ENCODE data around the gene SUB1. TPM values are rescaled to one million over a fixed set of nuclear protein-coding genes. Genes with fewer than 3 reads are reported as not detected.

The SUB1 gene
- total and polyA plus RNA-seq, 8 donors, result 42.0 to 198 (median 119) TPM

- Histone ChIP-seq H3K4me3 (no peak overlapping the region), H3K4me1 (no peaks in the 10 kb centered on the region), H3K9me3 (no peaks in the 10 kb centered on the region), H3K36me3 (no peaks in the 10 kb centered on the region), H3K27ac (peak overlapping the region in 1 of 5 donors; percentile 24), H3K27me3 (no peaks in the 10 kb centered on the region)
- WGBS, 5 donors, result 74 to 82% (median 79%) methylated on average over 7 of the region's 7 CpGs
- no peak for TF ChIP-seq POLR2AphosphoS5 (IDR thresholded peaks at IDR 0.05)
- TF ChIP-seq CTCF (IDR thresholded peaks at IDR 0.05), result no peak
- no peak for TF ChIP-seq POLR2A (IDR thresholded peaks at IDR 0.05)
- TF ChIP-seq EP300 (IDR thresholded peaks at IDR 0.05), result no peak
- intact Hi-C loops (cut with DNase I; ENCODE audit: low total_unique reads), result no loop called here
- DNase-seq, result peak; percentile 17 to 29
These were observed 47.3 kb upstream of the SUB1 start for GRCh38 chr5:32538031-32538547.

GRCh38 chr5:32539981-32540845 lies 45.1 kb upstream of the SUB1 start:
- no peak for DNase-seq
- Histone ChIP-seq H3K4me3 (no peak overlapping the region), H3K27me3 (no peaks in the 10 kb centered on the region), H3K36me3 (no peaks in the 10 kb centered on the region), H3K9me3 (no peaks in the 10 kb centered on the region), H3K4me1 (no peaks in the 10 kb centered on the region), H3K27ac (peak overlapping the region in 1 of 5 donors; percentile 18)
- intact Hi-C loops (cut with DNase I; ENCODE audit: low total_unique reads), result no loop called here
- TF ChIP-seq CTCF (IDR thresholded peaks at IDR 0.05), result no peak
- TF ChIP-seq POLR2A (IDR thresholded peaks at IDR 0.05), result no peak
- TF ChIP-seq EP300 (IDR thresholded peaks at IDR 0.05), result no peak
- no peak for TF ChIP-seq POLR2AphosphoS5 (IDR thresholded peaks at IDR 0.05)
- WGBS, 5 donors, result 83 to 88% (median 86%) methylated on average over 6 of the region's 6 CpGs

GRCh38 chr5:32541241-32541640 lies 44.1 kb upstream of the SUB1 start:
- H3K4me1 ChIP-seq, result no peaks in the 10 kb centered on the region
- no peaks in the 10 kb centered on the region for H3K27me3 ChIP-seq
- H3K4me3 ChIP-seq, result no peak overlapping the region
- H3K27ac ChIP-seq, result no peak overlapping the region
- H3K36me3 ChIP-seq, result no peaks in the 10 kb centered on the region
- no peaks in the 10 kb centered on the region for H3K9me3 ChIP-seq
- DNase-seq, result no peak
- TF ChIP-seq EP300 (IDR thresholded peaks at IDR 0.05) (no peak), POLR2AphosphoS5 (IDR thresholded peaks at IDR 0.05) (no peak), POLR2A (IDR thresholded peaks at IDR 0.05) (no peak)
- intact Hi-C loops (cut with DNase I; ENCODE audit: low total_unique reads), result no loop called here
- WGBS, 5 donors, result 93 to 95% (median 94%) methylated on average over 4 of the region's 4 CpGs

GRCh38 chr5:32542216-32543059 lies 42.9 kb upstream of the SUB1 start:
- Histone ChIP-seq H3K4me3 (no peak overlapping the region), H3K4me1 (no peaks in the 10 kb centered on the region), H3K27ac (no peak overlapping the region), H3K27me3 (no peaks in the 10 kb centered on the region), H3K36me3 (no peaks in the 10 kb centered on the region), H3K9me3 (no peaks in the 10 kb centered on the region)
- intact Hi-C loops (cut with DNase I; ENCODE audit: low total_unique reads), result no loop called here
- DNase-seq, result peak in 1 of 2 donors; percentile 13
- TF ChIP-seq EP300 (IDR thresholded peaks at IDR 0.05) (no peak), POLR2AphosphoS5 (IDR thresholded peaks at IDR 0.05) (no peak), CTCF (IDR thresholded peaks at IDR 0.05) (no peak), POLR2A (IDR thresholded peaks at IDR 0.05) (no peak)
- 70 to 80% (median 76%) methylated on average over 10 of the region's 10 CpGs for WGBS, 5 donors
